ENCODE data around the gene MTG2.

MTG2 gene

GRCh38 chr20:62208061-62208794 is 25.4 kb downstream of the MTG2 start:
- DNase-seq, result no peak

- no peak for DNase-seq
These were observed 26.2 kb downstream of the MTG2 start for GRCh38 chr20:62208795-62209755.

GRCh38 chr20:62209850-62210495 is 27.1 kb downstream of the MTG2 start:
- no peak for DNase-seq

DNA sequence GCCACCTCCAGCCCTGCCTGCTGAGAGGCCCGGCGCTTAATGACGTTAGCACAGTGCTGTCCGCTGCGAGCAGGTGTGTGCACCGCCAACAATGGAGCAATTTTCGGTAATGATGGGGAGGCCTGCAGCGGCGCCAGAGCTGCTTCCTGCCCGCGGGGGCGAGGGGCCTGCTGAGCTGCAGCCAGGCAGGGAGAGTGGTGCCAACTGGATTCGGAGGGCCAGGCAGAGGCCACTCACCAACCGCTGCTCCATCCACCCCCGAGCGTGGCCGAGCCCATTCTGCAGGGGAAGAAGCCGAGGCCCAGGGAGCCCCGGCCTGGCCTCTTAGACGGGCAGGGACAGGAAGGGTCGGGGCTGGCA is 27.6 kb downstream of the MTG2 start:
- DNase-seq, result no peak

GRCh38 chr20:62211216-62211615 is 28.4 kb downstream of the MTG2 start:
- no peak for DNase-seq

GRCh38 chr20:62211769-62212288 is 29.0 kb downstream of the MTG2 start:
- no peak for DNase-seq

DNA sequence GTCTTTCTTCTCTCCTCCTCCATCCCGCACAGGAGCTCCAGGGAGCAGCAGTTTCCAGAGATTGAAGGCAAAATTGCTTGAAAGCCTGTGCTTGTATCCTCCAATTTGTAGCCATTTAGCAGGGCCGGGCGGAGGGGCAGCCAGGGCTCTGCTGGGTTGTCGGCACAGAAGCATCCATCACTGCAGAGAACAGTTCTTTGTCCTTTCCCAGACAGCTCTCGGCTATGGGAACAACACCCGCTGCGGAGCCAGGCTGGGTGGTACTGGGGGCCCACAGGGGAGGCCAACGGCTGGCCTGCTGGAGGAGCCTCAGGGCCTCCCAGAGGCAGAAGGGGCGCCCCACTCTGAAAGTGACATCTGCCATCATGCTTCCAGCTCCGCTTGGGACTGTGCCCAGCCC is 29.5 kb downstream of the MTG2 start:
- DNase-seq, result no peak

DNA sequence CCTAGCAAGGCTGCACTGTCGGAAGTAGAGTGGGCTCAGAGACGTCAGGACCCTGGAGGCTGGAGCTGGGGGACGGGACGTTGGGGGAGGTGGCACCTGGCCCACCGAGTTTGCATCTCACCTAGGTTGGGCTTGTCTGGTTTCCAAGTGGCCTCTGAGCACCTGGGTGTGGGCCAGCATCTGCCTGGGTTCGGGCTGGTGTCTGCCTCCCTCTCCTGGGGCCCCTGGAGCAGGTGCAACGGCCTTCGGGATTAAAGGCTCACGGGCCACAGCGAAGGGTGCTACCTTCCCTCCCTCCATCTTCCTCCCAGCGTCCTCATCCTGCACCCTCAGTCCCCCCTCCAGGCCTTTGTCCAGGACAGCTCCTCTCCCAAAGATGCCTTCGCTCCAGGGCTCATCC is 31.2 kb downstream of the MTG2 start:
- DNase-seq, result no peak

GRCh38 chr20:62215020-62215990 is 32.5 kb downstream of the MTG2 start:
- DNase-seq, result no peak

- DNase-seq, result no peak
These were observed 33.3 kb downstream of the MTG2 start for GRCh38 chr20:62215991-62216635.

- DNase-seq, result no peak
These were observed 34.1 kb downstream of the MTG2 start for GRCh38 chr20:62216636-62217566.

DNA sequence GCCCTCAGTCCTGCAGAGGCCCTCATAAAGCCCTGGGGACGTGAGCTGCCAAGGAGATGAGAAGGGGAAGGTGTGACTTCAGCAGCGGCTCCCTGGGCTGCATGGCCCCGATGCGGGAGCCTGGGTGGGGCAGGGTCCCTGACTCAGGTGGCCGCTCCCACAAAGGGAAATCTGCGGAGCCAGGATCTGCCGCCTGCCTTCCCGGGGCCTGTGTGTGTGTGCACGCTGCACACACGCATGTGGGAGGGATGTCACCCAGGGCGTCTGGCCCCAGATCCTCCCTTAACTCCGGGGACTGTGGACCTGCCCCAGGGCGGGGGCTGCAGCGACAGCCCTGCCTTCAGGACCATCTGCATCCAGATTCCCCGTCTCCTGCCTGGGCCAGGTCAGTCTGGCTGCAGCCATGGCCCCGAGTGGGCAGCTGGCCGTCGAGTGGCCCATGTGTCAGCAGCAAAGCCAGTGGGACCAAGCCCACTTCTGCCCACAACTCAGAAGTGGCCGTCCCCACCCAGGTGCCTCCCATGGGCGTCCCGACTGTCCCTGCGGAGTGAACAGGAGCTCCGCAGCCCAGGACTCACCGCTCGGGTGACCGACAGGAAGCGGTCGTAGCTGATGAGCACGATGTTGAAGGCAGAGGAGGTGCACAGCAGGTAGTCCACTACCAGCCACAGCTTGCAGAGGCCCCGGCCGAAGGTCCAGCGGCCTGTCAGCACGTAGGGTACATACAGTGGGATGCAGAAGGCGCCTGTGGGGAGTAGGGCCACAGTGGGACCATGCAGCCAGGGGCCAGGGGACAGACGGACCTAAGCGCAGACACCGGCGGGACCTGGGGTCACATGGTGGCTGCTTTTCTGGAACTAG is 35.3 kb downstream of the MTG2 start:
- no peak for DNase-seq

DNA sequence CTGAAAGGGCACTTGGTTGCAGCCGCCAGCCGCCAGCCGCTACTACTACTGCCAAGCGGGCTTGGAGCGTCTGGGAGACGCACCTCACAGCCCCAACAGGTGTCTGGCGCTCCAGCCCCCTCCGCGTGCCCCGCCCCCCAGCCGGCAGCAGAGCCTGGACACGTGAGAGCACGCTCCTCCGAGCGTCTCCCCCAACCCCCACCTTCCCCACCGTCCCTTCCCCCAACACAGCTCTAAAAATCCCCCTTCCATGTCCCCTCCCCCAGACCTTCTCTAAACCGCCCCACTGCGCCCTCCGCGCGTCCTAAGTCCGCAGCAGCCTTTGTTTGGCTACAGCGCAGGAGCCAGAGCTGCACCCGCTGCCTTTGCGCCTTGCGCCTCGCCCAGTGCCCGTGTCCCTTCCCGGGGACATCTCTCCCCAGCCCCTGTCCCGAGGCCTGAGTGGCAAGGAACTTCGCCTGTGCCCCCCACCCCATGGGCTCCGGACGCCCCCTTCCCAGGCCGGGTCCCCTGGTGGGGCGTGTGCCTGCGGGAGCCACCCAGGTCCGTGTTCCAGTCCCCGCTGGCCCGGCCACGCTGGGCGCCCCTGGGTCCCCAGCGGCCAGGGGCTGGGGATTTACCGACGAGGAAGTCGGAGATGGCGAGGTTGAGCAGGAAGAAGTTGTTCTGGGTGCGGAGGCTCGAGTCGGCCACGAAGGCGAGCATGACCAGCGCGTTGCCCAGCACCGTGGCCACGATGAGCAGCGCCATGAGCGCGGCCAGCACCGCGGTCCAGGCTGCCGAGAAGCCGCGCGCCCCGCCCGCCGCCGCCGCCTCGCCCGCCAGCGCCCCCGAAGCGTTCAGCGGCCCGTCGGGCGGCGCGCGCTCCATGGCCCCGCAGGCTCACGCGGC is 36.5 kb downstream of the MTG2 start:
- DNase-seq, result no peak

DNA sequence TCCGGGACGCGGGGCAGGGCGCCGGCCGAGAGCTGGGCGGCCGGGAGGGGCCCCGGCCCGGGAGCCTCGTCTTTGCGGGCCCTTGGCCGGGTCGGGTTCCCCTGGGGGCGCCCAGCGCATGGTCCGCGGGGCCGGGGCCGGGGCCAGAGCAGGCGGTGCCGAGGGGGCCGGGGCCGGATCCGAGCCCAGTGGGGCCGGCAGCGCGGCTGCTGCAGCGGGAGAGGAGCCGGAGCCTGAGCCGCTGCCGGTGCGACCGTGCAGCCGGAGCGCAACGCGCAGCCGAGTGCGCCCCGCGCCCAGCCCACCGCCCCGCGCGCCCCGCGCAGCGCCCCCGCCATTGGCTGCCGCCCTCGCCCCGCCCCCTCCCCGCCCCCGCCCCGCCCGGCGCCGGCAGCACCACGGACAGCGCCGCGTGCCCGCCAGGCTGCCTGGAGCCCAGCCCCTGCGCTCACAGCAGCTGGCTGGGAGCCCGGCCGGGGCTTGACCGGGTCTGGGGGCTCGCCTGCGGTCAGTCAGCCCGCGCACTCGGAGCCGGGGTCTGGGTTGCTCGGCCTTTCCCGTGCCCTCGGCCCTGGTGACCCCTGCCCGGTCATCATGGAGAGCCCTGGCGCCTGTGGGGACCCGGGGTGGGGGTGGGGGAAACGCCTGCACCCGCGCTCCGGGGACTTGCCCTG is 37.3 kb downstream of the MTG2 start, which contains the start of gene HRH3:
Gene HRH3 (minus strand): TSS at position 287 of the 674 bp plus-strand sequence. CDS start 308 bp downstream, outside the sequence.
- no peak for DNase-seq

DNA sequence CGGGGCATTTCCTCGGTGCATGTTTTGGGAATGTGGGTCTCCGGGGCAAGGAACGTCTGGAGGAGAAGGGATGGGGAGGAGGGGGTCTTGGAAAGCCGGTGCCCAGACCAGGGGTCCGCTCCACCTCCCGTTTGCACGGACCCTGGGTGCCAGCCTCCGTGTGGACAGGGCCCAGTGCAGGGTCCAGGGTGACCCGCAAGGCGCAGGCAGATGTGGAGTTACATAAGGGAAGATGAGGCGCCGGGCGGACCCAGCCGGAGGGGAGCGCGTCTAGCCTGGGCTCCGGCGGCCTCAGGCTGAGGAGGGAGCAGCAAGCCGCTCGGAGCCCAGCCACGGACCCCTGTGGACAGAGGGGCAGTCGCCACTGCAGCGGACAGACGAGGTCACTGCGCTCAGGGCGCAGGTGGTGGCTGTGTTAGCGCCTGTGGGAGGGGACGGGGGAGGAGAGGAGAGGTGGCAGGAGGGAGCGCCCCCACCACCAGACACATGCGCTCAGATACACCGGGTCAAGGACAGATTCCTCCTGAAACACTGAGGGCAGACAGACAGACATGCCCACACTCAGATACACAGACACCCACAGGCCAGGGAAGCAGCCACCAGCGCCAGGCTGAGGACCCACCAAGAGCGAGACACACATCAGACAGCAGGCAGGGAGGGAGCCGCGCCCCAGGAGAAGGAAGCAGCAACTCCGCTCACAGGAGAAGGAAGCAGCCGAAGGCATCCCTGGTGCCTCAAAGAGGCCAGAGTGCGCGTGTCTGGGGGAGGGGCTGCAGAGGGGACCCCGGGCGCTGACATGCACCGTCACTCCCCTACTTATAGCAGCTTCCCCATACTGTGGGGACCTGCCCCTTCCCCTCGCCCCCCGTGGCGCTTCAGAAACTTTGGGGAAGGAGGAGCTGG is 38.1 kb downstream of the MTG2 start:
- DNase-seq, result no peak

DNA sequence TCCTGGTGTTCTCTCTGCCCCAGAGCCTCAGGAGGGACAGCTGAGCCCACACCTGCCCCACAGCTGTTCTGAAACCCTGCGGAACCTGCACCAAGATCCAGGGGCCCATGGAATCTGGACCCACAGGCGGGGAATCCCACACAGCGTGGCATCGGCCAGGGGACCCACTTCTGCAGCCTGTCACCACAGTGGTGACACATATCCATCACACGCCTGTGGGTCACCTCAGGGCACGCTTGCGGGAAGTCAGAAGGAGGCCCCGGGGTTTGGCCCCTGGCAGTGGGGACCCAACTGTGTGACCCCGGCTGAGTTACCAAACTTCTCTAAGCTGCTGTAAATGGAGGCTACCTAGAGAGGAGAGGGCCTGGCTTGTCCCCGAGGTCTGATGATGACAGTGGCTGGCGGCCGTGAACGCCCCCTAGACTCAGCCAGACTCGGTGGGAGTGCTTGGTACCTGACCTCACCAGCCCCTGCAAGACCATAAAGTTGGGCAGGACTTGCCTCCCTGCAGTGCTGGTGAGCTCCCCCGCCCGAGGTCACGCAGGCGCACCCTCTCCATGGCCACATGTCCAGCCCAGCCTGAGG is 39.5 kb downstream of the MTG2 start:
- DNase-seq, result no peak
